HG03565 (cell line): ENCODE data around the gene POLD2.
"Not testable (repeated sequence)": the region's sequence is repeated elsewhere in the genome, so short reads cannot be mapped to it uniquely, and the experiment has no call there.

Experiments used
- ATAC-seq: cut with Tn5 transposase; IDR thresholded peaks from one replicate; pipeline ENCODE4 v1.9.1; 2021; ENCODE audit warnings: mild to moderate bottlenecking, moderate library complexity; ENCODE audit not compliant: unreplicated experiment

Gene POLD2

GRCh38 chr7:44123190-44124003 lies at the start of gene POLD2:
TSS of gene POLD2 (minus strand) at chr7:44123548. CDS start at chr7:44122053, 1,495 bp downstream.
- ATAC-seq: peak; percentile 95

DNA sequence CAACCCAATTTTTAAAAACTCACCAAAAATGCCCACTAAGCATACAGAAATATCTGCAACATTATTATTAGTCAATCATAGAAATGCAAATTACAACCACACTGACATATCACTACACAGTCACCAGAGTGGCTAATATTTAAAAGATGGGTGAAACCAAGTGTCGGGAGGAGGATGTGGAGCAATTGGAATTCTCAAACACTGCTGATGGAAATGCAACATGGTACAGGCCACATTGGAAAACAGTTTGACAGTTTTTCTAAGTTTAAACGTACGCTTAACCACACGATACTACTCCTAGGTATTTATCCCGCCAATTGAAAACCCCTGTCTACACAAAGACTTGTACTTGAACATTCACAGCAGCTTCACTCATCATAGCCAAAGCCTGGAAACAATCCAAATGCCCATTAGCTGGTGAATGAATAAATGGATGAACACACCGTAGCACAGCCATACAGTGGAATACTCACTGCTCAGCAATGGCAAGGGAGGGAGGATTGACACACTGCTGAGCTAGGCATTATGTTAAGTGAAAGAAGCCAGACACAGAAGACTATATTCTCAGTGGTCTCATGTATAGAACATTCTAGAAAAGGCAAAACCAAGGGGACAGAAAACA lies 49.6 kb upstream of the POLD2 start:
- no peak for ATAC-seq

DNA sequence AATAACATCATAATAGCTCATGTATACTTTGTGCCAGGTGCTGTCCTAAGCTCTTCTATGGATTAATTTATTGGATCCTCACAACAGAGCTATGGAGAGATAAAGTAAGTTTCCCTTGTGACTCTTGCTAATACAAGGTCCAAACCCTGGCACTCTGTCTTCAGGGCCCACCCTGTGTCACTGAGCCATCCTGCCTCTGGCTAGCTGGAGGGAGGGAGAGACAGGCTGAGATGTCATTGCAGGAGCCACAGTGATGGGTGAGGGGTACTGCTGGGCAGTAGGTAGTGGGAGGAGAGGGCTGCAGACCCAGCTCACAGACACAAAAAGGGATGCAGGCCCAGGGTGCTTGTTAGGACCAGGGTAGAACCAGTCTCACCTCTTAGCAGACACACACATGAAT lies 49.0 kb upstream of the POLD2 start:
- ATAC-seq: no peak

GRCh38 chr7:44171901-44172300 lies 48.6 kb upstream of the POLD2 start:
- ATAC-seq: not testable (repeated sequence)

GRCh38 chr7:44167920-44168319 lies 44.6 kb upstream of the POLD2 start:
- ATAC-seq: no peak

DNA sequence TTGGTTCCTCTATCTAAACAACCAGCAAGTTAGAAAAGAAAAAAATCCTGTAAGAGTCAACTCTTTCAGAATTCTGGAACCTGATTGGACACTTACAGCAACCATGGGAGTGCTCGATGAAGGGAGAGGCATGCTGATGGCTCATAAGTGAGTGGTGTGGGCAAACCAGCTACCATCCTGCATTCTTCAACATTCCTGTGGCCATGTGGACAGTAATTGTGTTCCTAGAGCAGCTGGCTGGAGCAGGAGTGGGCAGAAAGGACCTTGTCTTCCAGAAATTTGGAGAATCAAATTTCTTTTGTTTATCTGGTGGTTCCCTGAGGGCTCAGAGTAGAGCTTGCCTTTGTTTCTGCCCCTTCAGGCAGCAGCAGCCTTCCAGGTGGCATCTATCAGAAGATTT lies 40.2 kb upstream of the POLD2 start:
- ATAC-seq: no peak

DNA sequence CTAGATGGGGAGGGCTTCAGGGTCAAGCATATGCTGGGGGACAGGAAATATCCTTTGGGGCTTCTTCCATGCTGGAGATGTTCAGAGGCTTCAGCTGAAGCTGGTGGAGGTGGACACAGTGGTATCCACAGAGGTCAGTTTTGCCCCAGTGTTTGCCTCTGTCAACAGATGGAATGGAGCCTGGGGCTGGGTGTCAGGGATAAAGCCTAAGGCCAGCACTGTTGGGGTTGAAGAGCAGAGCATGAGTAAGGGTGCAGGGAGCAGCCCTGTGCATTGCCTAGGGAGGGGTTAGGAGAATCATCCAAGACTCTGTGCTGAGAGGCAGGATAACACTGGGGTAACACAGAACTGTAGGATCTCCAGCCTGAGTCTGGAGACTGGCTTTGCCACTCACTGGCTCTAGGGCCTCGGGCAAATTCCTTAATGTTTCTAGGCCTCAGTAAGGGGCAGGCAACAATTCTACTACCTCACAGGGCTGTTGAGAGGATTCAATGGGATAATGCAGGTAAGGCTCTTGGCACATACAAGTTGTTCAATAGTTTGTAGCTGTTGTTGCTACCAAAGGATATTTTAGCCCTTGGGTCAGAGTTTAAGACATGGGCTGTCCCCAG lies 39.5 kb upstream of the POLD2 start:
- no peak for ATAC-seq

DNA sequence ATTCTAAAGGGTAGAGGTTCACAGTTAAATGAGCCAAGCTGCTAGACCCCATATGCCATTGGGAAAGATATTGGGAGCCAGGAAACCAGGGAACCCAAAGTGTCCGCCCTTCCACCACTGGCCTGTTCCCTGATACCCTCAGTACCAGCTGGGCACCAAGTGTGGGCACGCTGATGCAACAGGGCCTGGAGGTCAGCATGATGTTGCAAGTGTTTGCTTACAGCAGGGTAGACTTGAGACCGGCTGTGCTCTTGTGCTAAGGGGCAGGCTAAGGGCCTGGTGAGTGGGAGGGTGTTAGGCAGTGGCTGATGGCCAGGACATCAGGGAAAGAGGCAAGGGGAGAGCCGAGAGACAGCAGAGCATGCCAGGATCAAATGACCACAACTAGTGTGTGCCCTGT lies 38.8 kb upstream of the POLD2 start:
- no peak for ATAC-seq

- no peak for ATAC-seq
Observed at GRCh38 chr7:44161371-44161770, 38.0 kb upstream of the POLD2 start.

DNA sequence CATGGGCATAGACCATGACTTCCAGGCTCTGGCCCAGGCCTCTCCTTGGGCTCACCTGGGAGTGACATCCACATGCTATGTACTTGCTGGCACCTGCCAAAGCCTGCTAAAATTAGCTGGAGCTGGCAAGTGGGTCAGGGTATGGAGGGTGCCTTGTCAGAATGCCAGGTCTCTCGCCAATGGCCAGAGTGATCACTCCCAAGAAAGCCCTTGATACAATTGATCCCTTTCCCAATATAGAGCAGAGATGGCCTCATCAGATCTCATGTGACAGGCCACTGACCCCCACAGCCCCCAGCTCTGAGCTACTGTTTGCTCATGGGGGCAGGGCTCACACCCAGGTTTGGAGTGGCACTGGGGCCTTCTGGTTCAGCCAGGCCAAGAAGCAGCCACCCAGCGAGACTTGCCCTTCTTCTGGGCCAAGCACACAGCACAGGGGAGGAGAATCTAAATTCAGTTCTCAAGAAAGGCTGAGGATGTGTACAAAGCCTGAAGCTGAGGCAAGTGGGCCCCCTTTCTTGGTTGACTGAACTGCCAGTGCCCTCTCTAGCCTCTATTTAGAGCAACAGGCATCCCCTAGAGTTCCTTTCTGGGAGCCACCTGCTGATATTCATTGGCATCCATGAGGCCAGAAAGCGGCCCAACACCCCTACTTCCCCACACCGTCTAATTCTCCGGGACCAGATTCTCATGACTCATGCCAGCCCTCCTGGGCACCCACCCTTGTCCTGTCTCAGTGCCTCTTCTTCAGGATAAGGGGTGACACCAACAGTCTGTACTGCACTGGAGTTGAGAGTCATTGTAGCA lies 36.7 kb upstream of the POLD2 start:
- no peak for ATAC-seq

DNA sequence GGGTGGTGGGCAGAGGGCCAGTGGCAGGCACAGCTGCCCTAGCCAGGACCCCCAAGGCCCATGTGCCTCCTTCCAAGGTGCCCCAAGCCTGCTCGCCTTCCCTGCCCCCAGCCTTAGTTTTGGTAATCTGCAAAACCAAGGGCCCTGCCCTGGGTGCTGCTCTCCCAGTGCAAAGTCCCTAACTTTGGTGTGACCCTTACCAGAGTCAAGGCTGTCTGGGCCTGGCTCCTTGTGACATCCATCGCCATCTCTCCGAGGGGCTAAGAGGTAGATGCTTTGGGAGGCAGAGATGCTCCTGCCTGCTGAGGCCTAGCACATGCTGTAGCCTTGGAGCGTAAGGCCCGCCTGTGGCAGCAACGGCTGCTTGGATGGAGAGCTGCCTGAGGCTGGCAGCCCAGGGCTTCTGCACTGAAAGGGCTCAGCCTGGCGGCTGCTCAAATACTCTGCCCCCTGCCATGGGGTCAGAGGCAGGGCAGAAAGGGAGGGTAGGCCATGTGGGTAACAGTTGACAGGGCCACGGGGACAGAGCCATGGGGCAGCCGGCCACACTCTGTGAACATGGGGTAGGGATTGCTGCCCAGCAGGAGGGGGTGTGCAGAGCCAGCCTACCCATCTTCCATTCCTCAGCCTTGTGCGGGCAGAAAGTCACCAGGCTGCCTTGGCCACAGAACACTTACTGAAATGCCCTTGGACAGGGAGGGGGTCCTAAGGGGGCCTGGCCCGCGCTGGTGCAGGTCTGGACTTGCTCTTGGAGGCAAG lies 35.7 kb upstream of the POLD2 start:
- ATAC-seq: no peak

DNA sequence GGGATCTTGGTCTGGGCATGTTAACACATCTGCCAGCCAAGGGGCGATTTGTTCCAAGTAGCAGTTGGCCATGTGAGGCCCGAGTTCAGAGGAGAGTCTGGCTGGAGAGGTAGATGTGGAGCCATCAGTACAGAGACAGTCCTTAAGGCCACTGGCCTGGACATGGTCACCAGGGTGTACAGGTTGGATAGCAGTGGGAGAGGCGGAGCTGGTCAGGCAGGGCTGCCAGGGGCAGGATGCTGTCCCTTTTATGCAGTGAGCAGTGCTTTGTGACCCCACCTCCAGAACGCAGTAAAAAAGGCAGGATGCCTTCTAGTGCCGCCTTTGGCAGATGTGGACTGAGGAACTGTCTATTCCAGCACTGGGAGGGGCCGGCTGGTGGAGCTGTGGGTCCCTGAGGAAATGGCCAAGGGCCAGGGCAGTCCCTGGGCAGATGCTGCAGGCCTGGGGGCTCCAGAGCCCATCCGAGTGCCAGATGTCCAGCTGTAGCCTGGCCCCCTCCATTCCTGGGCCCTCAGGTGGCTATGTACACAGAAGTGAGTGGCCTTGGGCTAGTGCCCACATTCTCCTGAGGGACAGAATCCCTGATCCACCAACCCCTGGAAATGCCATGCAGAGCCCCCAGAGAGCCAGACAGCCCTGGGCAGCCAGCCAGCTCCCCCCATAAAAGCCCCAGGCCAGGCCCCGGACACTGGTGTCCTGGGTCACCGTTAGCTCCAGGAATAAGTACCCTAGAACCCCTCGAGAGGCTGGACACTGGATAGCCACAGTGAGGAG lies 34.9 kb upstream of the POLD2 start:
- no peak for ATAC-seq

GRCh38 chr7:44157116-44158080 lies 34.0 kb upstream of the POLD2 start:
- no peak for ATAC-seq

- ATAC-seq: no peak
Observed at GRCh38 chr7:44156453-44157010, 33.2 kb upstream of the POLD2 start.

DNA sequence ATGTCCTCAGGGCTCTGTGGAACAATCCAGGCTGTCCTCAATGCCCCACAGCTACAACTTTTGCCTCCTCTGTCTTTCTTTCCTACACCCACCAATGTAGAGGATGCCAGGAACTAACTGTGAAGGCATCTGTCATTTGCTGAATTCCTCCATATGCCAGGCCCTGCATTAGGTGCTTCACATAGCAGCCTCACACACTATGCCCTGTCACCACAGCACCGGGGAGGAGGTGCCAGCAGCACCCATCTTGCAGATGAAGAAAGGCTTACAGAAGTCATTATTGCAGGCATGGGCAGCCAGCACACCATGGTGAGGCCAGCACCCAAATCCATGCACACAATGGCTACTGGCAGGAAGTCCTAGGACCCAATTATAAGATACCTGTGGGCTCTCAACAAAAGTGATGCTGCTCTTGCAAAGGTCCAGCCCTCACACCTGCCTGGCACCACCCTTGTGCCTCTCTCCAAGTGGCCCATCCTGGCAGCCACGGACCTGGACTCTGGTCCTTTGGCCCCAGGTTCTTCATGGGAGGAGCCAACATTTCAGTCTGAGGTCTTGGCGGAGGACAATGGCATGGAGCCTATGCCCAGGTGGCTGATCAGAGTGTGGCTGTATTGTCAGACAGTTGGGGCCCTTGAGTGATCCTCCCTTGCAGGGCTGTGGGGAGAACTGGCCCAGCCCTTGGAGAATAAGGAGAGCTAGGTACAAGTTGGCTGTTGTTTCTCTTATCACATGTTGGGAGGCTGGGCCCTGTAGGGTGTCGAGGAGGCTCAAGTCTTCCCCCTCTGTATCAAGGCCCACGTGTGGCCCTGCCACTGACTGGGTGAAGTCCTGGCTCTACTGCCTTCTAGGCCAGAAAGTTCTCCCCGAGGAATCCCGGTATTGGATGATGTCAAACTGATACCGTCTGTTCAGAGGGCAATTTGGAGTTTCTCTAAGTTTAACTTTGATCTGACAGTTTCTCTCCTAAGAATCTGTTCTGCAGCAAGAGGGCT lies 32.1 kb upstream of the POLD2 start:
- no peak for ATAC-seq

DNA sequence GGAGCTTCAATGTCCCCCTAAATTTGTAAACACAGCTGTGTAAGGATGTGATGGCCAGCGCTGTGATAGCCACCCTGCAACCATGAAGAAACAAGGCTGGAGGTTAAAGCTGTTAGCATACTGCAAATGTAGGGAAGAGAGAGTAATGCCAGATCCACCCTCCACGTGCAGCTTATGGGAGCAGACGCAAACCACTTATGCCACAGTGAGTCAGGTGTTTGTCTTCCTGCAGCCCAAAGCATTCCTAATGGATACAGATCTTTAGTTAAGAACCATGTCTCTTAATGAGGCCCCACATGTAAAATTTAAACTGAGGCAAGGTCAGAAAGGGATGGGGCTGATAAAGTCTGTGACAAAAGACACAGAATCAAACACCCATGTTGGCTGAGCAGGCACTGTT lies 31.4 kb upstream of the POLD2 start:
- ATAC-seq: no peak

DNA sequence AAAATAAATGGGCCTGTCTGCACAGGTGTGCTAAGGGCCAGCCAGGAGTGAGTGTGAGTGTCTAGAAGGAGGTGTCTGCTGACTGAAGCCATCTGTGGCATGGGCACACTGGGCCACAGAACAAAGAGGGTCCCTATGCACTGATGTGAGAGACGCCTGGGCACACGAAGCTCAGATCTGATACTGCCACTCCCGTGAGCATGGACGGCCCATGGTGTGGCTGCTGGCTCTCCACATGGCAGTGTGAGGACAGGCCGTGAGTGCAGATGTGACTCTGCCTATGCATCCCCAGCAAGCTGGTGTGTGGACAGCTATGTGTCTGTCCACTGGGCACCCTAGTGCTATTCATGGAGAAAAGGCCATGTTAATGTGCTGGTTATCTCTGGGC lies 30.6 kb upstream of the POLD2 start:
- no peak for ATAC-seq
